T-helper 1 cell (primary cell): ENCODE data around the gene PHB1.
"Not testable (repeated sequence)": the region's sequence is repeated elsewhere in the genome, so short reads cannot be mapped to it uniquely, and the experiment has no call there.

ENCODE experiments used
- DNase-seq, 5 donors: peaks; one replicate each; pipeline ENCODE4 v3.0.0-alpha.2; 2012 to 2020

PHB1 gene

GRCh38 chr17:49404906-49405305, 9.8 kb downstream of the PHB1 start:
- DNase-seq, result no peak

- no peak for DNase-seq
These were observed 10.3 kb downstream of the PHB1 start for GRCh38 chr17:49404361-49404760.

- DNase-seq, result no peak
These were observed 11.0 kb downstream of the PHB1 start for GRCh38 chr17:49403514-49404289.

- no peak for DNase-seq
These were observed 12.0 kb downstream of the PHB1 start for GRCh38 chr17:49402706-49403105.

GRCh38 chr17:49401971-49402611, 12.6 kb downstream of the PHB1 start:
- no peak for DNase-seq

GRCh38 chr17:49399995-49400394, 14.7 kb downstream of the PHB1 start:
- DNase-seq, result no peak

GRCh38 chr17:49397586-49397985, 17.1 kb downstream of the PHB1 start:
- DNase-seq, result no peak

GRCh38 chr17:49393491-49394255, 21.0 kb downstream of the PHB1 start:
- no peak for DNase-seq

GRCh38 chr17:49390548-49391324, 23.9 kb downstream of the PHB1 start:
- peak in 1 of 5 donors; percentile 31 for DNase-seq

GRCh38 chr17:49389514-49390347, 25.0 kb downstream of the PHB1 start:
- DNase-seq, result not testable (repeated sequence)

GRCh38 chr17:49388692-49389513, 25.8 kb downstream of the PHB1 start:
- no peak for DNase-seq

GRCh38 chr17:49388290-49388640, 26.4 kb downstream of the PHB1 start:
- DNase-seq, result peak in 4 of 5 donors; percentile 5 to 50 (median 20)

- no peak for DNase-seq
These were observed 27.0 kb downstream of the PHB1 start for GRCh38 chr17:49387498-49388289.

- DNase-seq, result no peak
These were observed 28.3 kb downstream of the PHB1 start for GRCh38 chr17:49386373-49386772.

- DNase-seq, result no peak
These were observed 29.7 kb downstream of the PHB1 start for GRCh38 chr17:49384951-49385350.

GRCh38 chr17:49383060-49383459, 31.6 kb downstream of the PHB1 start:
- DNase-seq, result no peak

GRCh38 chr17:49382556-49382955, 32.1 kb downstream of the PHB1 start:
- DNase-seq, result no peak

- no peak for DNase-seq
These were observed 32.9 kb downstream of the PHB1 start for GRCh38 chr17:49381793-49382192.

- no peak for DNase-seq
These were observed 33.6 kb downstream of the PHB1 start for GRCh38 chr17:49381033-49381432.

GRCh38 chr17:49379926-49380325, 34.8 kb downstream of the PHB1 start:
- DNase-seq, result no peak
